Lung (tissue), 12 donors: Measurements from ENCODE around the gene IGF2. TPM values are rescaled to one million over a fixed set of nuclear protein-coding genes. Genes with fewer than 3 reads are reported as not detected.
A peak's percentile ranks its signal among the peaks of the same experiment; 100 is the strongest.

Source experiments
- ATAC-seq: fragments of 200-7000 bp; cut with Tn5 transposase; one replicate; pipeline ENCODE4 v1.9.1; 2020; ENCODE audit warnings: moderate number of reproducible peaks; ENCODE audit not compliant: insufficient read depth, low FRiP score
- DNase-seq, 3 donors: peaks; one replicate each; pipeline ENCODE4 v3.0.0-alpha.2; 2013 to 2017
- H3K27ac ChIP-seq, 2 donors: one replicate each; pipeline ENCODE4 v1.5.1; 2013; ENCODE audit warnings: mild to moderate bottlenecking in 2 of 2, moderate library complexity in 2 of 2, control low read depth in 1 of 2, inconsistent platforms in 1 of 2, low read depth in 1 of 2, low read length in 1 of 2
- H3K27me3 ChIP-seq, 3 donors: one replicate each; pipeline ENCODE4 v1.5.1; 2013; ENCODE audit warnings: low read length in 2 of 3; ENCODE audit not compliant: control insufficient read depth in 3 of 3, insufficient read depth in 3 of 3
- H3K36me3 ChIP-seq, 4 donors: one replicate each; pipeline ENCODE4 v1.5.1; 2013; ENCODE audit warnings: low read length in 4 of 4, mild to moderate bottlenecking in 1 of 4, moderate library complexity in 1 of 4; ENCODE audit not compliant: control insufficient read depth in 4 of 4, insufficient read depth in 4 of 4
- H3K4me1 ChIP-seq, 5 donors: one replicate each; pipeline ENCODE4 v1.5.1; 2013; ENCODE audit warnings: low read length in 5 of 5, mild to moderate bottlenecking in 2 of 5, moderate library complexity in 1 of 5; ENCODE audit not compliant: control insufficient read depth in 5 of 5, insufficient read depth in 5 of 5
- H3K4me3 ChIP-seq: one replicate; pipeline ENCODE4 v1.5.1; 2013; ENCODE audit warnings: mild to moderate bottlenecking, control low read depth, moderate library complexity
- H3K9ac ChIP-seq, 2 donors: one replicate each; pipeline ENCODE4 v1.5.1; 2013; ENCODE audit warnings: low read length in 2 of 2, control low read depth in 1 of 2; ENCODE audit not compliant: insufficient read depth in 1 of 2
- H3K9me3 ChIP-seq, 4 donors: one replicate each; pipeline ENCODE4 v1.5.1; 2013; ENCODE audit warnings: low read length in 3 of 4, mild to moderate bottlenecking in 1 of 4, moderate library complexity in 1 of 4; ENCODE audit not compliant: control insufficient read depth in 4 of 4, insufficient read depth in 3 of 4
- WGBS, 2 donors: extraction: QIAGEN DNeasy Blood & Tissue Kit; methylation state at CpG; one replicate each; pipeline ENCODE4 v1.1.7; 2013; 5-methylcytosine and 5-hydroxymethylcytosine counted together
- polyA plus RNA-seq, 2 donors: library from polyadenylated mRNA; stranded (reverse); fragments of 200-250 nt; gene quantifications; one replicate each; pipeline ENCODE4 v1.2.1, GENCODE V29; 2013
- total RNA-seq, 2 donors: library from RNA; depleted of rRNA in 1 of 2; stranded (reverse); fragments of >200 nt in 1 of 2; gene quantifications; one replicate each; pipeline ENCODE4 v1.2.1, GENCODE V29; 2014 to 2021
- TF ChIP-seq, protein P1 (sequence below): IDR thresholded peaks from 2 replicates; pipeline ENCODE4 v1.5.1; 2012; ENCODE audit warnings: mild to moderate bottlenecking; ENCODE audit errors: control extremely low read depth, extremely low read depth
- donor health status: control.
- donor health status: control.
- donor health status: Bipolar disorder and iron deficiency.
- donor health status: healthy.
- donor health status: DM: yes; HTN: yes; CAD: no.

IGF2 gene
- total and polyA plus RNA-seq, 4 donors: 2.9 to 87.7 (median 15.6) TPM

GRCh38 chr11:2182075-2182474, 42.9 kb upstream of the IGF2 start:
- Histone ChIP-seq H3K9me3 (peaks cover 0 to 2% (median 0%) of the 10 kb centered on the region in 4 donors), H3K4me1 (peaks cover 0 to 13% (median 0%) of the 10 kb centered on the region in 5 donors), H3K27ac (no peak overlapping the region), H3K27me3 (peaks cover 0 to 5% (median 0%) of the 10 kb centered on the region in 3 donors), H3K4me3 (no peak overlapping the region), H3K36me3 (no peaks in the 10 kb centered on the region), H3K9ac (no peak overlapping the region)
- TF ChIP-seq, protein P1, sequence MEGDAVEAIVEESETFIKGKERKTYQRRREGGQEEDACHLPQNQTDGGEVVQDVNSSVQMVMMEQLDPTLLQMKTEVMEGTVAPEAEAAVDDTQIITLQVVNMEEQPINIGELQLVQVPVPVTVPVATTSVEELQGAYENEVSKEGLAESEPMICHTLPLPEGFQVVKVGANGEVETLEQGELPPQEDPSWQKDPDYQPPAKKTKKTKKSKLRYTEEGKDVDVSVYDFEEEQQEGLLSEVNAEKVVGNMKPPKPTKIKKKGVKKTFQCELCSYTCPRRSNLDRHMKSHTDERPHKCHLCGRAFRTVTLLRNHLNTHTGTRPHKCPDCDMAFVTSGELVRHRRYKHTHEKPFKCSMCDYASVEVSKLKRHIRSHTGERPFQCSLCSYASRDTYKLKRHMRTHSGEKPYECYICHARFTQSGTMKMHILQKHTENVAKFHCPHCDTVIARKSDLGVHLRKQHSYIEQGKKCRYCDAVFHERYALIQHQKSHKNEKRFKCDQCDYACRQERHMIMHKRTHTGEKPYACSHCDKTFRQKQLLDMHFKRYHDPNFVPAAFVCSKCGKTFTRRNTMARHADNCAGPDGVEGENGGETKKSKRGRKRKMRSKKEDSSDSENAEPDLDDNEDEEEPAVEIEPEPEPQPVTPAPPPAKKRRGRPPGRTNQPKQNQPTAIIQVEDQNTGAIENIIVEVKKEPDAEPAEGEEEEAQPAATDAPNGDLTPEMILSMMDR: no peak
- WGBS, 2 donors: 83 to 87% methylated on average over 16 to 18 of the region's 18 CpGs
- DNase-seq: no peak
- ATAC-seq: no peak

GRCh38 chr11:2180789-2181370, 41.7 kb upstream of the IGF2 start:
- no peak for DNase-seq
- no peak for ATAC-seq
- WGBS, 2 donors: 84 to 87% methylated on average over 11 of the region's 11 CpGs
- TF ChIP-seq, protein P1: no peak
- no peak overlapping the region for H3K27ac ChIP-seq
- H3K4me3 ChIP-seq: no peak overlapping the region
- H3K4me1 ChIP-seq: peaks cover 0 to 6% (median 0%) of the 10 kb centered on the region in 5 donors
- H3K36me3 ChIP-seq: no peaks in the 10 kb centered on the region
- peaks cover 0 to 5% (median 1%) of the 10 kb centered on the region in 4 donors for H3K9me3 ChIP-seq
- H3K9ac ChIP-seq: peak overlapping the region in 1 of 2 donors; percentile 16
- peaks cover 0 to 5% (median 0%) of the 10 kb centered on the region in 3 donors for H3K27me3 ChIP-seq

GRCh38 chr11:2180347-2180746, 41.2 kb upstream of the IGF2 start:
- 78 to 84% methylated on average over 15 of the region's 15 CpGs for WGBS, 2 donors

More at GRCh38 chr11:2180347-2180746, 41.2 kb upstream of the IGF2 start:
- Histone ChIP-seq H3K4me3 (no peak overlapping the region), H3K9me3 (peaks cover 0 to 5% (median 1%) of the 10 kb centered on the region in 4 donors), H3K9ac (peak overlapping the region in 1 of 2 donors; percentile 16), H3K36me3 (no peaks in the 10 kb centered on the region), H3K27ac (no peak overlapping the region), H3K4me1 (peaks cover 0 to 4% (median 0%) of the 10 kb centered on the region in 5 donors), H3K27me3 (peaks cover 0 to 3% (median 0%) of the 10 kb centered on the region in 3 donors)
- TF ChIP-seq, protein P1: no peak
- DNase-seq: no peak
- no peak for ATAC-seq
